Limb (tissue), 2 donors: Measurements from ENCODE around the gene GIT1.

ENCODE experiments used
- DNase-seq, 2 donors: peaks; one replicate each; pipeline ENCODE4 v3.0.0-alpha.2; 2016; ENCODE audit errors: extremely low spot score in 2 of 2

GIT1 gene

GRCh38 chr17:29533976-29534375, 55.5 kb downstream of the GIT1 start:
- DNase-seq = no peak

- no peak for DNase-seq
Observed at GRCh38 chr17:29526322-29526721, 63.1 kb downstream of the GIT1 start.

- DNase-seq = no peak
Observed at GRCh38 chr17:29524692-29525091, 64.8 kb downstream of the GIT1 start.
